ENCODE results near the gene CACNG6.
A peak's percentile ranks its signal among the peaks of the same experiment; 100 is the strongest.
"Not testable (repeated sequence)": the region's sequence is repeated elsewhere in the genome, so short reads cannot be mapped to it uniquely, and the experiment has no call there.

Gene CACNG6

DNA sequence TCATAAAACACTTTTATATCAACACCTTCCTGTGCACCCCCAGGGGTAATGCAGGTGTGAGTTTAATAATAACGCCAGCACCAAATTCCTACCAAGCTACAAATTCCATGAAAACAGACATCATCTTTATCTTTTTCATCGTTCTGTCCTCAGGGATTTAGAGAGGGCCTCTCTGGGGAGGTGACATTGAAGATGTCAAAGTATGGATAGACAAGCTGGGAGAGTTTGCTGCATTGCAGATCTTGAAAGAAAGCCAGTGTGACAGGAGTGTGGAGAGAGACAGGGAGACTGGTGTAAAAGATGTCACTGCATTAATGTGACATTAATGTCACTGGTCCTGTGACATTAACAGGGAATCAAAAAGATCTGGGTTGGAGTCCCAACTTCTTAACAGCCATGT, 10.1 kb downstream of the CACNG6 start:
- DNase-seq (ENCODE audit: low read depth in 2 of 2) = no peak

DNA sequence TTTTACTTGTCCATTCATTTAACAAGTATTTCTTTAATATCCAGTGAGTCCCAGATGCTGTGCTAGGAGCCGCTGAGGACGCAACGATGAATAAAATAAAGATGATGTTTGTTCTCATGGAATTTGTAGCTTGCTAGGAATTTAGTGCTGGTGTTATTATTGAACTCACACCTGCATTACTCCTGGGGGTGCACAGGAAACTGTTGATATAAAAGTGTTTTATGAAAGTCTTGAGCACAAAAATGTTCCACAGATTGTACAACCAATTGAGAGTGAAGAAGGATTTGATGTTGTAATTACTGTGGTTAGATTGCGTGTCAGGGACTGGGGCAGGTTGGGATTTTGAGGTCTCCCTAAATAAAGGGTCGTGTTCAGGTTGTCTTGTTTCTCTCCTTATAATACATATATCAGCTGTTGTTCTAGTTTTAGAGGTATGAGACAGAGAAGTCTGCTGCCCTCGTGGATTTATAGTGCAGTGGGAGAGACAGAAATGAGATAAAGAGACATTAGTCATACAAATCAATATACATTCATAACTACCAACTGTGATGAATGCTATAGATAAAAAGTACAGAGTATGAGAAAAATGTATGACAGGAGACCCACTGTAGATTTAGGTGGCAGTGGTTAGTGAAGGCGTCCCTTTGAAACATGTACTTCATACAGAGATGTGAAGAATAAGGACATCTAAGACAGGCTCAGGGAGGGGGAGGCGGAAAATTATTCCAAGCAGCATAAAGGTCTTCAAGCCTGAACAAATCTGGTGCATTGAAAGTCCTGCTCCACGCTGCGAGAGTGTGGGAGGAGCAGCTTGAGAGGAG, 11.3 kb downstream of the CACNG6 start:
- no peak for DNase-seq (ENCODE audit: low read depth in 2 of 2)

DNA sequence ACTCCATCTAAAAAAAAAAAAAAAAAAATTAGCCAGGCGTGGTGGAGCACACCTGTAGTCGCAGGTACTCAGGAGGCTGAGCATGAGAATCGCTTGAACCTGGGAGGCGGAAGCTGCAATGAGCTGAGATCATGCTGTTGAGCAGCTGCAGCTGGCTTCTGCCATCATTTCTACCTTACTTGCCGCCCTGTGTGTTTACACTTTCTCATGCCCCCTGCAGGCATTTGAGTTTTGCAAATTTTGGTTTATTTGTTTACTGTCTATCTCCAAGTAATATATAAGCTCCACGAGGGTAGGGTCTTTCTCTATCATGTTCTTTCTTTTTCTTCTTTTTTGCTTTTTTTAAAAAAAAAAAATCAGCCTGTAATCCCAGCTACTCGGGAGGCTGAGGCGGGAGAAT, 18.0 kb downstream of the CACNG6 start:
- DNase-seq (ENCODE audit: low read depth in 2 of 2) = no peak

DNA sequence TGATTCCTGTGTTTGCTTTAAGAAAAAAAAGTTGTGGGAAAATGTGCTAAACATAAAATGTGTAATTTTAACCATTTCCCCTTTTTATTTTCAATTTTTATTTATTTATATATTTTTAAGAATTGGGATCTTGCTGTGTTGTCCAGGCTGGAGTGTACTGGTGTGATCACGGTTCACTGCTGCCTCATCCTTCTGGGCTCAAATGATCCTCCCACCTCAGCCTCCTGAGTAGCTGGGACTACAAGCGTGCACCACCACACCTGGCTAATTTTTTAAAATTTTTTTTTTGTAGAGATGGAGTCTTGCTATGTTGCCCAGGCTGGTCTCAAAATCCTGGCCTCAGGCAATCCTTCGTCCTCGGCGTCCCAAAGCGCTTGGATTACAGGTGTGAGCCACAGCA, 19.0 kb downstream of the CACNG6 start:
- no peak for DNase-seq (ENCODE audit: low read depth in 2 of 2)

DNA sequence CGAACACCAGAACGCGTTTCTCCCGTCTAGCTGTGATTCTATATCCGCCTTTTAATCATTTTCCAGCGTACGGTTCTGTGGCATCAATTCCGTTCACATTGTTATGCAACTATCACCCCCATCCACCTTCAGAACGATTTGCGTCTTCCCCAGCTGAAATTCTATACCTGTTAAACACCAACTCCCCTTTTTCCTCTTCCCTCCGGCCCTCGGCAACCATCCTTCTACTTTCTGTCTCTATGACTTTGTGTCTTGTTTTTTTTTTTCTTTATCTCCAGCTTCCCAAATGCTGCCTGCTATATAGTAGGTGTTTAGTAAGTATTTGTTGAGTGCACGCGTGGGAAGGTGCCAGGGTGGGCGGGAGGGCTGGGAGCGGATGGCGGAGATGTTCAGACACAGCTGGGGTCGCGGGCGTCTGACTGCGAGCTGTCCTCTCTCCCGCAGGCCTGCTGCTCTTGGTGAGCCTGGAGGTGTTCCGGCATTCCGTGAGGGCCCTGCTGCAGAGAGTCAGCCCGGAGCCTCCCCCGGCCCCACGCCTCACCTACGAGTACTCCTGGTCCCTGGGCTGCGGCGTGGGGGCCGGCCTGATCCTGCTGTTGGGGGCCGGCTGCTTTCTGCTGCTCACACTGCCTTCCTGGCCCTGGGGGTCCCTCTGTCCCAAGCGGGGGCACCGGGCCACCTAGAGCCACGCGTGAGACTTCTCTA, 20.2 kb downstream of the CACNG6 start:
- DNase-seq (ENCODE audit: low read depth in 2 of 2) = no peak

DNA sequence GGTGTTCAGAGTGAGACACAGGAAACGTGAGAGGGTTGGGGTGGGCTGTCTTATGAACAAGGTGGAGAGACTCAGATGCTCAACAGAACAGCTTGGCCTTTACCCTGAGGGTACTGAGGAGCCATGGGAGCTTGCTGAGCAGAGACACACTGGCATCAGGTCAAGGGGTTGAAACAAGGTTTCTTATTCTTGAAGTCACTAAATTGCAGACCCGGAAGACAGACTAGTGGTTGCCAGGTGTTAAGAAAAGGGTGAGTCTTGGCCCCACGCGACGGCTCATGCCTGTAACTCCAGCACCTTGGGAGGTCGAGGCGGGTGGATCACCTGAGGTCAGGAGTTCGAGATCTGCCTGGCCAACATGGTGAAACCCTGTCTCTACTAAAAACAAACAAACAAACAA, 22.4 kb downstream of the CACNG6 start:
- no peak for DNase-seq (ENCODE audit: low read depth in 2 of 2)

DNA sequence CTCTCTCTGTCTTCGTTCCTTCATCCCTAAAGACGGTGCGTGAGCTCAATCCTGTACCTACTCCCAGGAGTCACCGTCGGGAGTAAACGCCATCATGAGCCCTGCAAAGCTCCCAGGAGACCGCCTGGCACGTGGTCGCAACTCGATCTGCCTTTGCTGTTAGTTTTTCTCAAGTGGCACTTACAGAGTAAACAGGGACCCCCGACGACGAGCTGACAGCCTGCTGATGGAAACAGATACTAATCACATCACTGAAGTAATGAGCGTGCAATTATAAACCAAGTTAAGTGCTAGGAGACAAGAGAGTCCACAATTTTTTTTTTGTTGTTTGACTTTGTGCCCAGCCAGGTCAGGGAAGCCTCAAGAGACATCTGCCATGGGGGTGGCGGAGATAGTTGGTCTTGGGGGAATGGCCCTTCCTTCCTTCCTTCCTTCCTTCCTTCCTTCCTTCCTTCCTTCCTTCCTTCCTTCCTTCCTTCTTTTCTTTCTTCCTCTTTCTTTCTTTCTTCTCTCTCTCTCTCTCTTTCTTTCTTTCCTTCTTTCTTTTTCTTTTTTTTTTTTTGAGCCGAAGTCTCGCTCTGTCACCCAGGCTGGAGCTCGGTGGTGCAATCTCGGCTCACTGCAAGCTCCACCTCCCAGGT, 23.6 kb downstream of the CACNG6 start:
- no peak for DNase-seq (ENCODE audit: low read depth in 2 of 2)

DNA sequence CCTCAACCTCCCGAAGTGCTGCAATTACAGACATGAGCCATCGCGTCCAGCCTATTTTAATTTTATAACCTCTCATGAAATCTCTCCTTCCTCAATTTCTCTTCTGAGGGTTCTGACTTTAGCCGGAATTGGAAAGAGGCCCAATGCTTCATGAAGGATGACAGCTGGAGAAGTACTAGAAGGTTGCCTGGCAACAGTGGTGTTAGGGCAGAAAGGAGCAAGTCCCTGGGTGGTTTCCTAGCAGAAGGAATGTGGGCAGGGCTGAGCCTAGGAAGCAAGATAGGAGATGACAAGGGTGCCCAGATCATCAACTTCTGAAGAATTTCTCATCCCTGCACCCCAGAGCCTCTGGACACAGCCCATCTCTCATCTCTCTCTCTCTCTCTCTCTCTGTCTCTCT, 25.8 kb downstream of the CACNG6 start:
- DNase-seq (ENCODE audit: low read depth in 2 of 2) = no peak

DNA sequence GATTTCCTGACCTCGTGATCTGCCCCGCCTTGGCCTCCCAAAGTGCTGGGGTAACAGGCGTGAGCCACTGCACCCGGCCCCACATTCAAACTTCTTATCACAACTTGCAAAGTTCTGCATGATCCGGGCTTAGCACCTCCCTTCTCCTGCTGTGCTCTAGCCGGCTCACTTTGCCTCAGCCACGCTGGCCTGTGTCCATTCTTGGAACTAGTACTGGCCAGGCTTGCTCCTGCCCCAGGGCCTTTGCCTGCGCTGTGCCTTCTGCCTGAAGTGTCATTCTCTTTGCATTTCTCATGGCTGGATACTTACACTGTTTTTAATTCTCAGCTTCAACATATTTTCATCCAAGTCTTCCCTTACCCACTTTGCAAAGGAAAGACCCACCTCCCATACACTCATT, 29.9 kb downstream of the CACNG6 start:
- no peak for DNase-seq (ENCODE audit: low read depth in 2 of 2)

DNA sequence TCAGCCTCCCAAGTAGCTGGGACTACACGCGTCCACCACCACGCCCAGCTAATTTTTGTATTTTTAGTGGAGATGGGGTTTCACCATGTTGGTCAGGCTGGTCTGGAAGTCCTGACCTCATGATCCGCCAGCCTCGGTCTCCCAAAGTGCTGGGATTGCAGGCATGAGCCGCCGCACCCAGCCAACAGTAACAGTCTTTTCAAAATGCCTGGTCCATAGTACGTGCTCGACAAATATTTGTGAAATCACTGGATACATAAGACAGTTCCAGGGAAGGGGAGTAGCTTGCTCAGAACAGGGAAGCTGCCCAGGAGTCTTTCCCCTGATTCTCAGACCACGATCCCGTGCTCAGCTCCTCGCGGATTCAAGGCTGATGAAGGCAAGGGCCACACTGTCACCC, 30.5 kb downstream of the CACNG6 start:
- no peak for DNase-seq (ENCODE audit: low read depth in 2 of 2)

DNA sequence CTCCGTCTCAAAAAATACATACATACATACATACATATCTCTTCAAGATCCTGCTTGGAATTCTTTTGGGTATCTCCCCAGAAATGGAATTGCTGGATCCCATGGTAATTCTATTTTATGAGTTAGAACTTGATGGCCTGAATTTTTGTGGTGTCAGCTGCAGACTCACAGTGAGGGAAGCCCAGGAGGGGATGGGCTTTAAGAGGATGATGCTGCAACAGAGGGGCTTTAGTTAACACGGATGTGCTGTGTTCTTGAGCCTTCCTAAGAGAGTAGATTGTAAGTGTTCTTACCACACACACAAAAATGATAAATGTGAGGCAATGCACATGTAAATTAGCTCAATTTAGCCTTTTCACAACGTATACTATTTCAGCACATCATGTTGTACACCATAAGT, 31.8 kb downstream of the CACNG6 start:
- no peak for DNase-seq (ENCODE audit: low read depth in 2 of 2)

DNA sequence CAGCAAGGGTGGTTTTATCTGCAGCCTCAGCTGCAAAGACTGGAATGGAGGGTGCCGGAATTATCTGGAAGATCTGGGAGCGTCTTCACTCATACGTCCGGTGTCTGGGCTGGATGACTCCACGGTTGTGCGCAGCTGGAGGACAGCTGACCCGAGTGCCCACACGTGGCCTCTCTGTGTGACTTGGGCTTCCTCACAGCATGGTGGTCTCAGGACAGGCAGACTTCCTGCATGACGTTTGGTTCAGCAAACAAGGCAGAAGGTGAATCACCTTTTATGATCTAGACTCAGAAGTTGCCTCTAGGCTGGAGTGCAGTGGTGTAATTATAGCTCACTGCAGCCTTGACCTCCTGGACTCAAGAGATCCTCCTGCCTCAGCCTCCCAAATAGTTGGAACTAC, 33.2 kb downstream of the CACNG6 start:
- DNase-seq (ENCODE audit: low read depth in 2 of 2) = no peak

DNA sequence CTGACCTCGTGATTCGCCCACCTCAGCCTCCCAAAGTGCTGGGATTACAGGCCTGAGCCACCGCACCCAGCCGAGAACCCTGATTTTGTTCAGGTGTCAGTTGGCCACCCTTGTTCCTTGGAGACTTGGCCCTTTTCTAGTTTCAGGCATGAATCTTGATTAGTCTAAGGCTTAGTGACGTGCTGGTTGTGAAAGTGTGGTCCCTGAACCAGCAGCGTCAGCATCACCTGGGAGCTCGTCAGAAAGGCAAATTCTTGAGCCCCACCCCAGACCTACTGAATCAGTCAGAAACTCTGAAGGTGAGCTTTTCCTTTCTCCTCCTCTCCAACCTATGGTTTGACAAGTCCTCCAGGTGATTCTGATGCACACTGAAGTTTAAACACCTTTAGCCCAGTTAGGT, 35.2 kb downstream of the CACNG6 start:
- no peak for DNase-seq (ENCODE audit: low read depth in 2 of 2)

DNA sequence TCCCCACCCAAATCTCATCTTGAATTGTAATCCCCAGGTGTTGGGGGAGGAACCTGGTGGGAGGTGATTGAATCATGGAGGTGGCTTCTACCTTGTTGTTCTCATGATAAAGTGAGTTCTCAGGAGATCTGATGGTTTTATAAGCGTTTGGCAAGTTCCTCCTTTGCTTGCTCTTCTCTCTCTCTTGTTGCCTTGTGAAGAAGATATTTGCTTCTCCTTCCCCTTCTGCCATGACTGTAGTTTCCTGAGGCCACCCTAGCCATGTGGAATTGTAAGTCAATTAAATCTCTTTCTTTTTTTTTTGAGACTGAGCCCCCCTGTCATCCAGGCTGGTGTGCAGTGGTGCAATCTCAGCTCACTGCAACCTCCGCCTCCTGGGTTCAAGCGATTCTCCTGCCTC, 37.9 kb downstream of the CACNG6 start:
- DNase-seq (ENCODE audit: low read depth in 2 of 2) = no peak

DNA sequence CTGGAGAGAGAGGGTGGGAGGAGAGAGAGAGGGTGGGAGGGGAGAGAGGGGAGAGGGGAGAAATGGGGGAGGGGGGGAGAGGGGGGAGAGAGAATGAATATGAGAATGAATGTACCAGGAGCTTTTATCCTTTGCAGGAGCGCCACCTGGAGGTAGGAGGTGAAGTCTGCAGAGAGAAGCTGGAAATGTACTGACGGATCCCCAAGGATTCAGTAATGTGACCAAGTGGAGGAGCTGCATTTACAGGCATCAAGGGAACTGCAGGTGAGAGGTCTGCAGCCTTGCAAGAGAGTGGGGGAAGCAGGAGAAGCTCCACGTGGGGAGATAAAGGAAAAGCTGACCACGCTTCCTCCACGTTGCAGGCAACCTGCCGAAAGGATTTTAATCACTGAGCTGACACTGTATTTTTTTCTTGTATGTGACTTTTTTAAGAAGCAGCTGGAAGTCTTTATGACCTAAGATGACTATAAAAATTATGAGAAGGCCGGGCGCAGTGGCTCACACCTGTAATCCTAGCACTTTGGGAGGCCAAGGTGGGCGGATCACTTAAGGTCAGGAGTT, 38.6 kb downstream of the CACNG6 start:
- peak in 1 of 2 donors; percentile 11 for DNase-seq (ENCODE audit: low read depth in 2 of 2)

DNA sequence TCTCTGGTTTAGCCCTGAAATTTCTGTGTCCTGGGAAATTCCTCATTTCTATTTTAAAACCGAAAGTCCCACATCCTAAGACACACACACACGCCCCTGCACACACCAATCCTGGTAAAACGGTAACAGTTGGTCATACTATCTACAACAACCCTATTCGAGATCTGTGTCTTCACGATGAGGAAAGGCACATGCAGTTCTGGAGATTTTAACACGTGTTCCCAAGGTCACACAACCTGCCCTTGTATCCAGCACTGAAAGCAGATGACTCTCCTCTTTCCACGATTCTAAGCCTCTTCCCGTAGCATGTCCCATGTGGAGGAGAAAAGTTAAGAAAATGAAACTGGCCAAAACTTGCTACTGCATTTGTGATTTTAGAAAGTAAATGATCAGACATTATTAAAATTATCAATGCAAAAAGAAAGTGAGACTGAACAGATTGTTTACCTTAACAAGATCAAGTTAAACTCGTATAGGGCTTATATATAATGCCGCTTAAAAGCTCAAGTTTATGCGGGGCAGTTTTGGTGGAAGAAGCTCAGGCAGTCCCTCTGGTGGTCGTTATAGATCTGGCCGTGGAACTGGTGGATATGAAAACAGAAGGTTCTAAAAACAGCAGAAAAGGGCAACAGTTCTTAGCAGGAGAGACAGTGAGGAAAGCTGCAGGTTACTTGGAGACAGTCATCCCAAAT, 39.6 kb downstream of the CACNG6 start:
- no peak for DNase-seq (ENCODE audit: low read depth in 2 of 2)

DNA sequence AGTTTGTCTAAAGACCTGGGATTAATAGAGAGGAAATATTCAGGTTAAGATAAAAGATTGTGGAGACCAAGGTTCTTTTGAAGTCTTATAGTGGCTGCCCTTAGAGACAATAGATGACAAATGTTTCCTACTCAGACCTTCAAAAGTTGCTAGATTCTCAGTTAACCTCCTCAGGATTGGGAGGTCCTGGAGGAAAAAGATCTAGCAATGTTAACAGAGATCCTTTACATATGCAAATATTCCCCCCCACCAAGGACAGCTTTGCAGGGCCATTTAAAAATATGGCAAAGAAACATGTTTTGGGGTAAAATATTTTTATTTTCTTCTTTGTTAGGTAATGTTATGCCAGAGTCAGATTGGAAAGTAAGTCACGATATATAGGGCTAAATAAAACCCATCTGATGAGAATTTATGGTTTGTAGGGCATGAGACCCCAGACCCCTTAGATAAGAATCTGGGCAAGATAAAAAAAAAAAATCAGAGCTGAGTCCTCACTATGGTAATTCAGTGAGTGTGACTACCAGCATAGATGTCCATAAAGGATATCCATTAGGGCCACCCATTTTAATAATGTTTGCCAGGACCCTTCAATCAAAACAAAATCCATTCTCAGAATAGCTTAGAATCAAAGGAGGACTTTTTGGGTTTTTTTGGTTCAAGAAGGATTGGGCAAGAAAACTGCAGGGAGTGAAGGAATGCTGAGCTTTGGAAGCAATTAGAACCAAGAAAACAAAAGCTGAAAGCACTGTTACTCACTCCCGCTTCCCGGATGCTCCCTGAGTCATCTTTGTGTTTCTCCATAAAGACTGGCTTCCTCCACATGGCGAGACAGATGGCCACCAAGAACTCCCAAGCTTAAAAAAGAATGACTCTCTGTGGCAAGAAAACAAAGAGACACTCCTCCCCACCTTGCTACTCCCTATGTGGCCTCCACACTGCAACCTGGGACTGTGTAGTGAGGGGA, 44.1 kb downstream of the CACNG6 start:
- no peak for DNase-seq (ENCODE audit: low read depth in 2 of 2)

DNA sequence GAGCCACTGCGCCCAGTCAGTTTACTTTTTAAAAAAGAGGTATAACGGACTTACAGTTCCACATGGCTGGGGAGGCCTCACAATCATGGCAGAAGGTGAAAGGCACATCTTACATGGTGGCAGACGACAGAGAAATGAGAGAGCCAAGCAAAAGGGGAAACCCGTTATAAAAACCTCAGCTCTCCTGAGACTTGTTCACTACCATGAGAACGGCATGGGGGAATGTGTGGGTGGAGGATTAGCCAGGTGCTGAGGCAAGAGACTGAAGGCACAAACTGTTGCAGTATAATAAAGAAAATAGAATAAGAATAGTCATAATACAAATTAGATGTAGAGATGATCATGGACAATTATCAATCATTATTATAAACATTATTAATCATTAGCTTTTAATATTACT, 45.1 kb downstream of the CACNG6 start:
- DNase-seq (ENCODE audit: low read depth in 2 of 2) = not testable (repeated sequence)

DNA sequence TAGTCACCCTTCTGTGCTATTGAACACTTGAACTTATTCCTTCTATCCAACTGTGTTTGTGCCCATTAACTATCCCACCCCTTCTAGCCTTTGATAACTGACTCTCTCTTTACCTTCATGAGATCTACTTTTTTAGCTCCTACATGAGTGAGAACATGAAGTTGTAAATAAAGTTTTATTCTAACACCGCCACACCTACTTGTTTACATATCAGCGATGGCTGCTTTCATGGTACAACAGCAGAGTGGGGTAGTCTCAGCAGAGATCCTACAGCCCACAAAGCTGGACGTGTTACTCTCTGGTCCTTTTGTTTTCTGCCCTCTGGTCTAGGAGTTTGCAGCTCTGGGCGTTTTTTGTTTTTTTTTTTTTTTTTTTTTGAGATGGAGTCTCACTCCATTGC, 48.6 kb downstream of the CACNG6 start:
- DNase-seq (ENCODE audit: low read depth in 2 of 2) = no peak

DNA sequence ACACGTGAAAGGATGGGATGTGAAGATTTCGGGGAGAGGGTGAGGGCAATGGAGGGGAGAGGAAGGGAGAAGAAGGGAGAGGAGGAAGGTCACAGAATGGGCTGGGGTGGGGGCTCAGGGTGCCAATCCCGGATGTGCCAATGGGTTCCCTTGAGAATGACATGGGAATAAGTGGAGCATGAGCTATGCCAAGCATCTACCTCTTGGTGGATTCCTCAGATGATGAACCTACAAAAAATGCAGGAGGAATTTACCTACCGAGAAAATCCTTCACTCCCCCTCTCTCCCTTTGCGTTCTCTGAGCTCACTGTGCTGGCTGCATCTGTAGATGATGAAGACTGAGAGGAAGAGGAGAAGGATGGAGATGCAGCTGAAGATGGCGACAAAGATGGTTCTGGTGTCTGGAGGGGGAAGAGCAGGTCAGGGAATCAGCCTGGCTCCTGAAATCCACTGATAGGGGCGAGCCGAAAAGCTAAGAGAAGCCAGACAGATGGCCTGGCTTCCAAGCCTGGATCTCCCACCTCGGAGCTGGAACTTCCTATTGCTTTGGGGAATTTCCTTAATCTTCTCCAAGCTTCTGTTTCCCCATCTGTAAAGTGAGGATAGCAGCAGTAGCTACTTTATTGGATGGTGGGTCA, 50.7 kb downstream of the CACNG6 start:
- no peak for DNase-seq (ENCODE audit: low read depth in 2 of 2)
